22Rv1 (cell line): ENCODE data around the gene APBB2.

ENCODE experiments used
- ZFX ChIP-seq: fragments of 450-650 bp; IDR thresholded peaks from 2 replicates; pipeline ENCODE4 v1.6.1; 2017; ENCODE audit warnings: antibody characterized with exemption, borderline replicate concordance
- TF ChIP-seq, protein P1 (sequence below): fragments of 450-650 bp; IDR thresholded peaks from 2 replicates; pipeline ENCODE4 v1.5.1; 2017; ENCODE audit warnings: mild to moderate bottlenecking

DNA sequence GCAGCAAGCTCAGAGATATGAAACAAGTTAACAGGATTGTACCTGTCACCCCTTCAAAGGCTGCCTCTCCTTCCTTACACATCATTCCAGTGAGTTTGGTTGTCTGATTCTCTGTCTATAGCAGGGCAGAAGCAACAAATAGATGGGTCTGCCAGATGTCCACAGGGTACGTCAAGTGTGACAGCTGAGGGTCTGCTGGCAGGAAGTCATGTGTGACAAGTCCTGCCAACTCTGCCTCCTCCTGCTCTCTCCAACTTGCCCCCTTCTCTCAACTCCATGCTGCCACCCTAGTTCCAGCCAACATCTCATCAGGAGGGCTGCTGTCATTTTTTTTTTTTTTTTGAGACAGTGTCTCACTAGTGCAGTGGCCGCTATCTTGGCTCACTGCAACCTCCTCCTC is 355.4 kb downstream of the APBB2 start:
- TF ChIP-seq, protein P1, sequence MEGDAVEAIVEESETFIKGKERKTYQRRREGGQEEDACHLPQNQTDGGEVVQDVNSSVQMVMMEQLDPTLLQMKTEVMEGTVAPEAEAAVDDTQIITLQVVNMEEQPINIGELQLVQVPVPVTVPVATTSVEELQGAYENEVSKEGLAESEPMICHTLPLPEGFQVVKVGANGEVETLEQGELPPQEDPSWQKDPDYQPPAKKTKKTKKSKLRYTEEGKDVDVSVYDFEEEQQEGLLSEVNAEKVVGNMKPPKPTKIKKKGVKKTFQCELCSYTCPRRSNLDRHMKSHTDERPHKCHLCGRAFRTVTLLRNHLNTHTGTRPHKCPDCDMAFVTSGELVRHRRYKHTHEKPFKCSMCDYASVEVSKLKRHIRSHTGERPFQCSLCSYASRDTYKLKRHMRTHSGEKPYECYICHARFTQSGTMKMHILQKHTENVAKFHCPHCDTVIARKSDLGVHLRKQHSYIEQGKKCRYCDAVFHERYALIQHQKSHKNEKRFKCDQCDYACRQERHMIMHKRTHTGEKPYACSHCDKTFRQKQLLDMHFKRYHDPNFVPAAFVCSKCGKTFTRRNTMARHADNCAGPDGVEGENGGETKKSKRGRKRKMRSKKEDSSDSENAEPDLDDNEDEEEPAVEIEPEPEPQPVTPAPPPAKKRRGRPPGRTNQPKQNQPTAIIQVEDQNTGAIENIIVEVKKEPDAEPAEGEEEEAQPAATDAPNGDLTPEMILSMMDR, result no peak
- no peak for TF ChIP-seq ZFX
